Activated T-cell treated with anti-CD3 and anti-CD28 coated beads, Interleukin-2, amount 50 U/mL, for 48 hours (primary cell): ENCODE measurements around the gene RASGRF2.

ENCODE experiments used
- DNase-seq, 2 experiments: peaks; one replicate each; pipeline ENCODE4 v3.0.0-alpha.2; 2020

RASGRF2 gene

DNA sequence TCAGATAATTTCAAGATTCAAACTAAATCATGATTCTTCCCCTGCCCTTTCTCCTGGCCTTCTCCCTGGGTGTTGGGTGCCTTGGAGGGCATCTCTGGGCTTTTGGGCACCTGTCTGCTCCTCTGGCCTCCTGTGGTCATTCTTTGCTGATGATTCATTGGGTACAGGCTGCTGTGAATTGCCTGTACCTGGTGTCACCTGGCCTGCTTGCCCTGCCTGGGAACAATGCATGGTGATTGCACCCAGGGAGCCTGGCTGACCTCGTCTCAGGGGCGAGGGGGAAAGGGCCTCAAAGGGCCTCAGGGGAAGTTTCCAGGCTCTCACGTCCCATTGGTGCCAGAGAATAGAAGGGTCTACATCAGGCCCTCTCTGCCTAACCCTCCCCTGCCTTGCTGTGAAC lies 252.9 kb downstream of the RASGRF2 start:
- no peak for DNase-seq

DNA sequence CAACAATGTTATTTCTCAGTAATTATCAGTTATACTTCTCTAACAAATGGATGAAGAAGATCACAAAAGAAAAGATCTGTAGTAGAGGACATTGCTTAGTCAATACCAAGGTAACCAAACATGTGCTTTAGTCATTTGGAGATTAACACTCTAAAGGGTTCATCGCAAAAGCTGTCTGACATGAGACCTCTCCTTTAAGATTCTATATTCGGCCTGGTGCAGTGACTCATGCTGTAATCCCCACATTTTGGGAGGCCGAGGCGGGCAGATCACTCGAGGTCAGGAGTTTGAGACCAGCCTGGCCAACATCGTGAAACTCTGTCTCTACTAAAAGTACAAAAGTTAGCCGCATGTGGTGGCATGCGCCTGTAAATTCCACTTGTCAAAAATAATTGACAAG lies 254.7 kb downstream of the RASGRF2 start:
- DNase-seq = no peak

DNA sequence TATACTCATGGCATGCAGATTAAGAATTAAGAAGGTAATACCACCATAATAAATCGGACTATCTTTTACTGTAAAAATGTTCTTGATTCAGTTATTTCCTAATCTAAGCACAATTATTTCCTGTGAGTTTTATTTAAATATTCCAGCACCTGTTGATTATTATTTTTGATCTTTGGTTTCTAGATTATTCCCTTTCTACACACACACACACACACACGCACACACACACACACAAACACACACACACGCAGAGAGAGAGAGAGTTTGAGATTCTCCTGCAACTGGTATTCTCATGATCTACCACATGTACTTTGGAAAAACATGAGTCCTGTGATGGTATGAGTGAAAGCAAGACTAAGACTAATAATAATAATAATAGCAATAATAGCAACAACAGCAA lies 256.0 kb downstream of the RASGRF2 start:
- no peak for DNase-seq

- no peak for DNase-seq
Measured at GRCh38 chr5:81219389-81219788, 259.2 kb downstream of the RASGRF2 start.

GRCh38 chr5:81222285-81222684 lies 262.1 kb downstream of the RASGRF2 start:
- DNase-seq = no peak

DNA sequence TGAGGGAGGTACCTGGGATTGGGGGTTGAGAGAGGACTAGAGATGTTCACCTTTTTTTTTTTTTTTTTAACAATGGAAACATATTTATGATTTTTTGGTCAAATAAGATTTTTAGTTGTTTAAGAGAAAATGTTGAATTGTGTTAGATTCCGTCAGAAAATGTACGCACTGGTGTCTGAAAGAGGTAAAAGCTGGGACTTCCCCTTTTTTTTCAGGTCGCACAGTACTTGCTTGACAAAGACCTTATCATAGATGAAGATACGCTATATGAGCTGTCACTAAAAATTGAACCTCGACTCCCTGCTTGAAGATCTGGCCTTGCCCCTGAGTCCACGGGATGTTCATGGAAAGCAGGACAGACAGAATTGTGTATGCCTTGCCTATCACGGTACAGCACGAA lies 265.3 kb downstream of the RASGRF2 start:
- no peak for DNase-seq

DNA sequence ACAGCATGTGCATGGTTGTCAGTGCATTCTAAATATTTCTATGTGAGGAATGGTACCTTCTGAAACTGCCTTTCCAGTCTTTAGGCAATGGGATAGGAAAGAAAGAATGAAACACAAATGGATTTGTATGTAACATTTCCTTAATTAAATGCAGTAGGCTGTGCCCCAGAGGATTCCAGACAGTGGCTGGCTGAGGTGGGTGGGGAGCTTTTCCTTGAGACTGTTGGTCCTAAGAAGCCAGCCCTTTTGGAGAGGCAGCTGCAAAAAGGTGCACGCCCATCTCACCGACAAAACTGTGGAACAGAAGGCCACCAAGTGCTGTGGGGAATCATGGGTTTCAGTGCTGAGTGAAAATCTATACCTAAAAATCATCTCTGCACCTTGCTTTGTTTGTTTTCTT lies 266.1 kb downstream of the RASGRF2 start:
- DNase-seq = no peak

- DNase-seq = no peak
Measured at GRCh38 chr5:81226949-81227348, 266.8 kb downstream of the RASGRF2 start.

- no peak for DNase-seq
Measured at GRCh38 chr5:81228084-81228483, 267.9 kb downstream of the RASGRF2 start.

DNA sequence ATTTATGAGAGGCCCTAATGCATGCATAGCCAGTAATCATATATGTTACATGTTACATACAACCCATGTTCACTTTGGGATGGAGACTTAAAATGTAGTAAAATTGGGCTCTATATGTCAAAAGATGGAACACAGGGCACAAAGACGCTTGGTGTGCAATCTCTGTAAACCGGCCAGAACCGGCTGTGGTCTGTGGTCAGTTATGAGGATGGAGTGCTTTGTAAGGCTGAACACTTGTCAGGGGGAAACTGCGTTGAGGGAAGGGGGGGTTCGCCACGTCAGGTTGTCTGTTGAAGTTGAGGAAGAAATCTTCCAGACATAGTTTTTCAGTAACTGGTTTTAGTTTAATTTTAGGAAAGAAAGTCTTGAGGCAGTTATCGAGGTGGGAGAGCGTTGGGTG lies 270.3 kb downstream of the RASGRF2 start:
- DNase-seq = no peak

DNA sequence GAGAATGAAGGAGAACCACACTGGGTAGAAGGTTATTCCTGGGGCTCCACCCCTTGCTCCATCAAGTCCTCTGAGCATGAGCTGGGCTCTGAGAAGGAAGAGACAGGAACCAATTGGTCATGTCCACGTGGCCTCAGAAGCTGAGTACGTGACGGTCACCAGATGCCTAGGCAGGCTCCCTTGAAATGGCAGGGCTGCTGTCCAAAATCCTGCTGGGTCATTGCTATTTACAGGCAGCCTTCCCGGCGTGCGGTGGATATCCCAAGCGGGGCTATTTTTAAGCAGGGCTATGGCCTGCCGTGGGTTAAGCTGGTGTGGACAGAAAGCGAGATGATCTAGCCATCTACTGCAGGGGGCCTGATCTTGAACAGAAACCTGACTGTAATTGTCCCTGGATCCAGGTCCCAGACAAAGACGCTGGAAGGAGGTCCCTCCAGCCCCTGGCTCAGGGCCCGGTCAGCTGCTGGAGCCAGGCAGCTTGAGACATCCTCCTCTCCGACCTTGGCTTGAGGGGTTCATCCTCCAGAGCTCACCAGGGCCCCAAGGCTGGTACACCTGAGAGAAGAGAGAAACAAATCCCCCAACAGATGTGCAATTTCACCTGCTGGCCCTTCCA lies 272.4 kb downstream of the RASGRF2 start:
- no peak for DNase-seq

DNA sequence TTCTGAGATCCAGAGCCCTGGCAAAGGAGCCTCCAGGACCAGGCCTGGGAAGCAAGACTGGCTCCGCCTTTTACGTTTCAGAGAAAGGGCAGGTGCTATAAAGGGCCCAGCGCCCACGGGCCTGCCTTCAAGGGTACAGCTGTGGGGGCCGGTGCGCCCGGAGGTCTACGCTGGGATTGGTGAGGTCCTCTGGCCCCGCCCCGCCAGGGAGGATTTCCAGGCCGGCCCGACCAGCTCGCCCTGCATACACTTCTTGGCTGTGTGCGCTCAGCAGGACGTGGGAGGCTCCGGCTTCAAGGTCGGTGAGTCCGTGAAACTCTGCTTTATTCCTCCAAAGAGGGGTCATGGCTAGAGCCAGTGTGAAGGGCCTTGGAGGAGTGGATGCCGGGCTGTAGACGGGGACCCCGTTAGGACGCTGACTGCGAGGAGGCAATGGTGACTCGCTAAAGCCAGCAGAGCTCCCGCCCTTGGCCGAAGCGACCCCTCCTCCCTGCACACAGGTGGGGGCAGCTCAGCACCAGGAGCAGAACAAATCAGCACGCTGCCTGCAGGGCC lies 273.0 kb downstream of the RASGRF2 start, which contains the start of gene CKMT2:
Gene CKMT2 (plus strand): TSS at position 243 of the 555 bp plus-strand sequence. CDS start 17,811 bp downstream, outside the sequence.
- DNase-seq = no peak

DNA sequence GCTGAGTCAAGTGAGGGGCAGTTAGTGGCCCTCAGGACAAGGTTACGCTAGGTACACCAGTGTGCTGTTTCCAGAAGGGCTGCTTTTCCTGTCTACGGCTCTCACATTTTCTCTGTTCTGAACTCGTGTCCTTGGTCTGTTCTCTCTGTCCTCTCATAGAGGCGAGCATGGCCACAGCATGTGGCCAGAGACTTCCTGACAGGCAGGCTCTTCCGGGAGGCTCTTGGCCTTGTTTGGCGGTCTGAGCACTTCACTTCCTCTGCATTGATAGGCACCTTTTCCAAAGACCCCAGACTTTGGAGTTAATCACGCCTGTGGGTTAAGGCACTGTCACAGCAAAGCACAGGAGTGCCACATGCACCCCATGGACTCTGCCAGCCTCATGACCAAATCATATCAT lies 274.1 kb downstream of the RASGRF2 start:
- DNase-seq = no peak

DNA sequence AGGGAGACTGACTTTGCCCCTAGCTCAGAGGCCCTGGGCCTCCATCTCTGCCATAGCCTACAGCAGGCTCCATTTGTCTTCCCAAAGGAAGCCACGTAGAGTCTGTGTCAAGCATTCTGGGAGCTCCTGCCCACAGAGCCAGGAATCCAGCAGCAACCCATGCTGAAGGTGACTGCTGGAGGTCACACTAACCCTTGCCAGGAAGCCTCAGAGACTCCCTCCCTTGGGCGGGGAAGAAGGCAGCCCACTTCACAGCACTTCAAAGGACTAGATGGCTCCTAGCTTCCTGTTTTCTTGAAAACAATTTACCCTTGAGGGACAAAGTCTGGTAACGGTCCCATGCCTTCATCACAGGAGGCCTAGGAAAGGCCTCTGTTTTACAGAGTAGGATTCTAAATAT lies 274.6 kb downstream of the RASGRF2 start:
- DNase-seq = no peak

DNA sequence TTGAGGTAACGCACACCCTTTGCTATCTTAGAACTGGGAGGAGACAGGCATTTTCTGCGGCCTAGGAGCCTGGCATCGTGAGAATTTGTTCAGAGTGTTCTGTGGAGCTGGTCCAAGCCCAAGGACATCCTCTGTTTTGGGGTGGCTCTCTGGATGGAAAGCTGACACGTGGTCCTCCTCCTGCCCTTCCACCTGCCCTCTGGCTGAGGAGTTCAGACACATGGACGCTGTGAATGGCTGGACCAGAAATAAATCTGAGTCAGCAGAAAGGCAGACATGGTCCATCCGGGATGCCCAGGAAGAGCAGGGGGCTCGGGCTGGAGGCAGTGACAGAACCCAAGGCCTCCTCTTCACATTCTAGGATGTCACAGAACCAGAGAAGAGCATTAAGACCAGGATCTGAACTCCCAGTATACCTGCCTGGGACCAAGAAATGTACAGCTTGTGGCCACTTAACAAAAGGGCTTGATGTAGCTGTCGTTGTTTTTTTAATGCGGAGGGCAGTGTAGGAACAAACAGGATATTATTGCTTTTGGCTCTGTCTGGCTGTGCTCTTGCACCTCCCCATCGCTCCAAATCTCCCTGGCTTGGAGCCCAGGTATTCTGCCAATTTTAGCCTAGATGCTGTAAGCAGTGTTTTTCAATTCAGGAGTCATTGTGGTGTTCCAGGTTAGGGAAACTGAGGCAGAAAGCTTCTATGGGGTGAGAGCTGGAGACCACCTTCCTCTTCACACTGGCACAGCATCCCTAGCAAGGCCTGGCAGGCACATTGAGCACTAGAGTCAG lies 275.3 kb downstream of the RASGRF2 start:
- no peak for DNase-seq

DNA sequence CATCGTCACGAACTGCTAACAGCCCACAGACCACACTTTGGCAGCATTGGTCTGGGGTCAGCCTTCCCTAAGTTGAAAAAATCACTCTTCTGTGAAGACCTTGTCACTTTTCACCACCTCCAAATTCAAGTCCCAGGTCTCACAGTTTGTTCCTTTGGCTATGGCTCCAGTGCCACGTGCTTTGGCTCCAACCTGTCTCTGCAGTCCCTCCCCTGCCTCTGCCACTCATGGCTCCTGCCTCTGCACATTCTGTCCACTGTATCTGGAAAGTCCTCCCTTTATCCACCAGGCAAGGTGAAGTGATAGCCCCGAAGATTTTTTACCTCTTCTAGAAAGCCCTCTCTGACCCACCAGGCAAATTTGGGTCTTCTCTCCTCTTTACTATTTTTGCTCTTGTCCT lies 278.3 kb downstream of the RASGRF2 start:
- no peak for DNase-seq

DNA sequence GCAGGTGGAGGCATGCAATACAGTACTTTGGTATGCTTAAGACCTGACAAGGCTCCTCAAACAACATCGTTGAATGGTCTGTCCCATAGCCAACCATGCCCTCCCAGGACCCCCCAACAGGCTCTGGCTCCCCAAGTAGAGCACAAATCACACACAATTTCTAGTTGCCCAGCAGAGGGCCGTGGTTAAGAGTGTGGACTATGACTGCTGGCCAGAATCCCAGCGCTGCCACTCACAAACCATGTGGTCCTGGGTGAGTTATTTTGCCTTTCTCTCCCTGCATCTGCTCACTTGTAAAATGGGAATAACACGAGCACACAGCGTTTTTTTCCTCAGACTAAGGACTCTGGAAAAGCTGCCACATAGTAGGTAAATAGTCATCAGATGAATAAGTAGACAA lies 279.4 kb downstream of the RASGRF2 start:
- no peak for DNase-seq

DNA sequence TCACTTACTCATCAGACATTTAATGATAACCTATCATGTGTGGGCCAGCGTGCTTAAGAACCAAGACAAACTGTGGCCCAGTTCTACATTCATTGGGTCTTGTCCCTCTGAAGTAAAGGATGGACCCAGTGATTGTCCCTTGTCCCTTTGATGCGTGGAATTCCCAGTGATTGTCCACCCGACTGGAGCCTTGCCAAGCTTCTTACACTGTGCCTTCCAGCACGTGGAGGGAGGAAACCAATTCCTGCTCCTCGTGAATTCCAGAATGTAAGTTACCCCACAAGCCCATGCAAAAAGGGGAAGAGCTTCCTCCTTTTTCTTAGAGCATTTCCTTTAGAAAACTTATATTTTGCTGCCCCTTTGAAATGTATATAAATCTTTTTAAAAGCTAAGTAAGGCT lies 280.8 kb downstream of the RASGRF2 start:
- DNase-seq = no peak

- DNase-seq = no peak
Measured at GRCh38 chr5:81241961-81242648, 281.9 kb downstream of the RASGRF2 start.

GRCh38 chr5:81242906-81243436 lies 282.8 kb downstream of the RASGRF2 start:
- no peak for DNase-seq

DNA sequence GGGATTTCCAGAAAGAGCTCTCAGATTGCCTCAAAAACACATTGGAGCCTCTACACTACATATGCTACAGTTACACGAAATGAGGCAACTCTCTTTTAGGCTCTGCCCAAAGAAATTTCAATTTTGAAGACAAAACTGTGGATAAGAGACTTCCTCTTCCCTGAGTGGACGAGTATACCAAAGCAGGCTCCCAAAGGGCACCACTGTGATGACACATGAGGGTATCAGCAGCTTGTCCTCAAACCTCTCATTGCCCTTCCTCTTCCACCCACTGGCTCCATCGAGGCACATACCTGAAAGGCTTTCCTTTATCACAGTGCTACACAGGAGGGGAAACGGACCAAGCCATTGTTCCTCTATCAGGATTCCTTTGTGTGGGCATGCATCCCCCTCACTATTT lies 284.3 kb downstream of the RASGRF2 start:
- no peak for DNase-seq

DNA sequence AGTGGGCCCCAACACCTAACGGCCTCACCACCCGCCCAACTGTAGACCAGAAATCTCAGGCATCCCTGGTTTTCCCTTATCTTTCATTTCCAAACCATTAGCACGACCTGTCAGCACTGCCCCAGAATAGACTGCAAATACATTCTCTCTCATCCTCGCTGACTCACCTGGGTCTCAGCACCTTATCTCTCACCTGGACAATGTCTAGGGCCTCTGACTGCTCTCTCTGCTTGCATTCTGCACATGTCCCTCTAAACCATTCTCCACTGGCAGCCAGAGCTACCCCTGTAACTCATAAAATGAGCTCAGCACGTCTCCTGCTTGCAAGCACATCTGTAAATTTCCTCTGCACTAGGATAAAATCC lies 285.7 kb downstream of the RASGRF2 start:
- DNase-seq = no peak

DNA sequence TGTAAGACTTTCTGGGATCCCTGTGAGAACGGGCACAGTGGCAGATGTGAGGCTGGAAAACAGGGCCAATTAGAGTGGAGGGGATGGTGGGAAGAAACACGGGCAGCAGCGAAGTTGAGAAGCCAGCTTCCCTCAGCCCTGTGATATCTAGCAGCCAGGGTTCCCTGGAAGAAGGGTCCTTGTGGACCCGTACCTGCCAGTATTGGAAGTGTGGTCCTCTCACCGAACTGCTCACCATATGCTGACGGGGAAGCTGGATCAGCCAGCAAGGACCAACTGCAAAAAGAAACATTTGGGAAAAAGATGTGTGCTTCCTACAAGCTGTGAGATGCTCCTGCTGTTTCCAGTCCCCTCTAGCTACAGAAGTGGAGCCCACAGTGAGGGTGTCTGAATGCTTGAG lies 286.5 kb downstream of the RASGRF2 start:
- DNase-seq = no peak
